GM12878 (cell line): ENCODE measurements around the gene SETD4. TPM values are rescaled to one million over a fixed set of nuclear protein-coding genes. Genes with fewer than 3 reads are reported as not detected.

Experiments used
- ATAC-seq: fragments of 200-7000 bp; cut with Tn5 transposase; 3 replicates; pipeline ENCODE4 v1.9.1; 2020; ENCODE audit warnings: mild to moderate bottlenecking, moderate library complexity
- BruUV-seq: library from RNA; stranded (reverse); fragments of 400-500 nt; replicated peaks from 2 replicates; lab custom pipeline; 2021; lab: Mats Ljungman, UMichigan
- CTCF ChIA-PET: fragments of 300-600 bp; sonication (Branson Sonifier 250); formaldehyde crosslinking; extraction: SDS; loops from one replicate; lab custom pipeline; 2021; ENCODE audit warnings: inconsistent platforms; lab: Yijun Ruan, JAX
- POLR2A ChIA-PET: fragments of 350-600 bp; formaldehyde crosslinking; extraction: SDS; loops from one replicate; lab custom pipeline; 2021; ENCODE audit warnings: inconsistent platforms; lab: Charles Lee
- RAD21 ChIA-PET: fragments of 300-600 bp; sonication (Branson Sonifier 250); formaldehyde crosslinking; loops from one replicate; lab custom pipeline; 2023; ENCODE audit warnings: antibody characterized with exemption; ENCODE audit not compliant: unreplicated experiment; lab: Charles Lee
- SMC1A ChIA-PET: fragments of 300-600 bp; sonication (Branson Sonifier 250); formaldehyde crosslinking; loops from one replicate; lab custom pipeline; 2023; ENCODE audit not compliant: unreplicated experiment, uncharacterized antibody; lab: Charles Lee
- DNase-seq: peaks from one replicate; pipeline ENCODE4 v3.0.0-alpha.2; 2011; ENCODE audit warnings: low read depth, low spot score
- FAIRE-seq: peaks from 3 replicates; lab custom pipeline; 2011; peaks lifted over from hg19 to GRCh38; lab: Jason Lieb, UNC
- H2AFZ ChIP-seq: 2 replicates; pipeline ENCODE4 v1.6.0; 2011; ENCODE audit warnings: low read depth, low read length, control low read depth; ENCODE audit not compliant: control insufficient read depth
- H3K27ac ChIP-seq: 2 replicates; pipeline ENCODE4 v1.5.1; 2011; ENCODE audit warnings: control low read depth; ENCODE audit not compliant: control insufficient read depth, insufficient read depth
- H3K27me3 ChIP-seq, 2 experiments: replicated peaks in 1 of 2; 2 replicates each; pipeline versions ENCODE4 v1.6.0 to v1.6.1; 2011; ENCODE audit warnings: low read length in 1 of 2; ENCODE audit not compliant: control insufficient read depth in 2 of 2, insufficient read depth in 2 of 2
- H3K36me3 ChIP-seq, 2 experiments: 2 replicates each; pipeline ENCODE4 v1.5.1; 2011; ENCODE audit warnings: low read length in 1 of 2; ENCODE audit not compliant: control insufficient read depth in 2 of 2, insufficient read depth in 2 of 2
- H3K4me1 ChIP-seq: 2 replicates; pipeline ENCODE4 v1.6.1; 2011; ENCODE audit warnings: mild to moderate bottlenecking, low read length, moderate library complexity, mixed read lengths; ENCODE audit not compliant: control insufficient read depth, insufficient read depth
- H3K4me2 ChIP-seq: 2 replicates; pipeline ENCODE4 v1.6.0; 2011; ENCODE audit warnings: control low read depth; ENCODE audit not compliant: control insufficient read depth, insufficient read depth
- H3K4me3 ChIP-seq: fragments of 200-600 bp; sonication (generic); 2 replicates; pipeline ENCODE4 v1.5.1; 2016
- H3K79me2 ChIP-seq: 2 replicates; pipeline ENCODE4 v1.6.0; 2011; ENCODE audit warnings: low read length; ENCODE audit not compliant: control insufficient read depth, insufficient read depth
- H3K9ac ChIP-seq: 2 replicates; pipeline ENCODE4 v1.8.0; 2011; ENCODE audit warnings: low read length, control low read depth, mixed read lengths; ENCODE audit not compliant: control insufficient read depth, insufficient read depth
- H3K9me3 ChIP-seq: replicated peaks from 3 replicates; pipeline ENCODE4 v1.5.1; 2011; ENCODE audit warnings: mild to moderate bottlenecking, low read length; ENCODE audit not compliant: control insufficient read depth, insufficient read depth
- H4K20me1 ChIP-seq: 2 replicates; pipeline ENCODE4 v1.6.0; 2011; ENCODE audit not compliant: control insufficient read depth, insufficient read depth
- ATF7 ChIP-seq: fragments of 450-650 bp; IDR thresholded peaks from 2 replicates; pipeline ENCODE4 v1.6.1; 2016; ENCODE audit warnings: low read depth, mild to moderate bottlenecking
- BCL11A ChIP-seq: IDR thresholded peaks from 2 replicates; pipeline ENCODE4 v1.6.1; 2011; ENCODE audit warnings: low read depth, low read length
- CBX5 ChIP-seq: sonication (generic); IDR thresholded peaks from 2 replicates; pipeline ENCODE4 v1.6.1; 2016; ENCODE audit warnings: low read depth, moderate library complexity, mild to moderate bottlenecking, inconsistent platforms
- CHD2 ChIP-seq: IDR thresholded peaks from 2 replicates; pipeline ENCODE4 v1.6.1; 2011; ENCODE audit warnings: low read depth, low read length, improper control_type of control experiment, borderline replicate concordance
- KLF5 ChIP-seq: fragments of 450-650 bp; IDR thresholded peaks from 2 replicates; pipeline ENCODE4 v1.6.1; 2014; ENCODE audit warnings: mild to moderate bottlenecking; ENCODE audit not compliant: partially characterized antibody
- MYB ChIP-seq: fragments of 150-350 bp; IDR thresholded peaks from 2 replicates; pipeline ENCODE4 v1.6.1; 2014; ENCODE audit warnings: mild to moderate bottlenecking, low read depth, low read length, borderline replicate concordance
- NR2C2 ChIP-seq: IDR thresholded peaks from 2 replicates; pipeline ENCODE4 v1.6.1; 2011; ENCODE audit warnings: borderline replicate concordance, low read depth; ENCODE audit not compliant: control insufficient read depth, insufficient read length
- NR2F1 ChIP-seq: fragments of 450-650 bp; conservative IDR thresholded peaks from 2 replicates; pipeline ENCODE4 v1.6.1; 2017; ENCODE audit warnings: mild to moderate bottlenecking
- PAX5 ChIP-seq: IDR thresholded peaks from 2 replicates; pipeline ENCODE4 v1.6.1; 2011; ENCODE audit warnings: low read depth, low read length, borderline replicate concordance
- SPI1 ChIP-seq: IDR thresholded peaks from 2 replicates; pipeline ENCODE4 v1.6.1; 2011; ENCODE audit warnings: low read depth, mild to moderate bottlenecking, low read length, moderate library complexity, borderline replicate concordance; ENCODE audit not compliant: insufficient read depth
- WRNIP1 ChIP-seq: IDR thresholded peaks from 2 replicates; pipeline ENCODE4 v1.6.1; 2011; ENCODE audit warnings: low read depth, low read length, improper control_type of control experiment, borderline replicate concordance
- ZBED1 ChIP-seq: IDR thresholded peaks from 2 replicates; pipeline ENCODE4 v1.6.1; 2016; ENCODE audit warnings: borderline replicate concordance
- WGBS: methylation state at CpG from one replicate; pipeline ENCODE4 v1.1.6; 2016; ENCODE audit warnings: low lambda C conversion rate; ENCODE audit not compliant: insufficient replicate concordance, insufficient coverage; ENCODE audit errors: missing lambda C conversion rate; 5-methylcytosine and 5-hydroxymethylcytosine counted together
- in situ Hi-C: fragments of 300-500 bp; cut with MboI; formaldehyde crosslinking; loops from 9 replicates; pipeline ENCODE4 v1.14.3; 2018; ENCODE audit warnings: mixed read lengths
- intact Hi-C: fragments of 100-400 bp; cut with micrococcal nuclease; formaldehyde crosslinking; loops from one replicate; pipeline ENCODE4 v1.14.2; 2022; ENCODE audit not compliant: unreplicated experiment
- polyA plus RNA-seq, 11 experiments: library from polyadenylated mRNA; depleted of rRNA in 4 of 11; unstranded in 6 of 11; stranded (reverse) in 5 of 11; fragments of >200 nt; fragmentation: Nextera tagmentation in 4 of 11; fragmentation: Illumina TruSeq in 1 of 11; extraction: Ambion mirVana in 4 of 11; extraction: Trizol in 1 of 11; gene quantifications; 1 replicate in 1 of 11; 2 replicates in 10 of 11; pipeline versions ENCODE4 v1.2.1 to v1.2.3, GENCODE V29; 2011 to 2016; ENCODE audit warnings: inconsistent platforms in 2 of 11, missing spikeins in 2 of 11, low read depth in 1 of 11
- total RNA-seq, 4 experiments: library from RNA; depleted of rRNA in 3 of 4; stranded (reverse); fragments of >200 nt in 3 of 4; fragmentation: Illumina TruSeq in 1 of 4; extraction: Trizol in 1 of 4; gene quantifications; 2 replicates each; pipeline versions ENCODE4 v1.2.1 to v1.2.3, GENCODE V29; 2013 to 2021
- TF ChIP-seq, protein P1 (sequence below): fragments of 450-650 bp; IDR thresholded peaks from 2 replicates; pipeline ENCODE4 v1.6.1; 2014; ENCODE audit warnings: mild to moderate bottlenecking
- TF ChIP-seq, protein P2 (sequence below): fragments of 450-650 bp; conservative IDR thresholded peaks from 2 replicates; pipeline ENCODE4 v1.6.1; 2017; ENCODE audit warnings: mild to moderate bottlenecking, moderate library complexity
- TF ChIP-seq, protein P3 (sequence below): fragments of 450-650 bp; IDR thresholded peaks from 2 replicates; pipeline ENCODE4 v1.6.1; 2017; ENCODE audit warnings: low read depth, mild to moderate bottlenecking, moderate library complexity

The SETD4 gene
- total and polyA plus RNA-seq, 10 of the 15 experiments (the other 5 are each of a cell fraction or from before 2014, with no cell fraction given): 10.3 to 37.0 (median 18.6) TPM

DNA sequence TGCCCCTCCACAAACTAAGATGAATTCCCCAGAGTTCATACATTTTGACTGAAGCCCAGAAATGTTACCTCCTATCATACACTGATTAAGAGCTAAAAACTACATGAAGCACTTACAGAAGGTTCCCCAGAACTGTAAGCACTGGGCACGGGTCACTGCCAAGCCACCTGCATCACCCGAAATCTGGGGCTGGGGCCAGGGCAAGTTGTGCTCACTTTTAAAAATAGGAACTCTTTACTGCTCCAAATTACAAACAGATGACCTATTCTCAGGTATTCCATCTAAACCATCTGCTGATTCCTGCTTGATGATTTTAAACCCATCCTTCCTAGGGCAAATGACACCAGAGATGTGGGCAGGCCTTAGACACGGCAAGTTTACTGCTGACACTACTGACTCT is 4.8 kb downstream of the SETD4 start:
- ChIA-PET CTCF (no interaction called here), SMC1A (interaction anchor here (0.9 to 2.0 kb wide), 3 partner anchors 21 to 62 kb away, joined by 3 to 4 read pairs (median 3); no protein-coding TSS in a partner anchor), RAD21 (no interaction called here), POLR2A (no interaction called here)
- Histone ChIP-seq H4K20me1 (no peaks in the 10 kb centered on the region), H3K79me2 (peaks cover 10% of the 10 kb centered on the region), H3K4me2 (no peak overlapping the region), H3K27ac (no peak overlapping the region), H3K9me3 (no peaks in the 10 kb centered on the region), H3K27me3 (no peaks in the 10 kb centered on the region), H3K4me1 (no peaks in the 10 kb centered on the region), H3K4me3 (no peak overlapping the region), H3K36me3 (peaks cover 14 to 27% of the 10 kb centered on the region in 2 experiments), H3K9ac (no peak overlapping the region), H2AFZ (no peak overlapping the region)
- no peak for FAIRE-seq
- ATAC-seq: no peak
- no peak for TF ChIP-seq PAX5
- WGBS: 95% methylated on average over 3 of the region's 3 CpGs
- DNase-seq: no peak
- intact Hi-C loops: no loop called here
- in situ Hi-C loops: no loop called here
- no TSS peak for BruUV-seq

DNA sequence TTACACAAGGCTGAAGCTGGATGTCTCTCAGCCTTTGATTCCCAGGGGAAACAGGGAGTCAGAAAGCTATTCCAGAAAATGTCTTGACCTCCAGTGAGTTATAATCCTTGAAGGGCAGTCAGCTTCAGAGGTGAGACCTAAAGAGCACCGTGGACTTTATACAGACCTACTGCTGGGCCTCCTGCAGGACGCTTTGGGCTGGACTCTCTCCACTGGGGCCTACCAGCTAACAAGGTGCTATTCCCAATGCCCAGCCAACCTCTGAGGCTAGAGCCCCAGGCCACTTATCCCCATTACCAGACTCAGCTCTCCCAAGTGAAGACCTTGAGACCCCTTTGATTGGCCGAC is 6.6 kb downstream of the SETD4 start:
- Histone ChIP-seq H3K27ac (no peak overlapping the region), H3K9me3 (no peaks in the 10 kb centered on the region), H3K4me2 (no peak overlapping the region), H3K27me3 (no peaks in the 10 kb centered on the region), H3K4me1 (no peaks in the 10 kb centered on the region), H4K20me1 (no peaks in the 10 kb centered on the region), H2AFZ (no peak overlapping the region), H3K36me3 (peaks cover 14 to 30% of the 10 kb centered on the region in 2 experiments), H3K4me3 (no peak overlapping the region), H3K79me2 (no peaks in the 10 kb centered on the region), H3K9ac (no peak overlapping the region)
- TF ChIP-seq SPI1 (no peak), CBX5 (no peak), ATF7 (no peak), NR2F1 (no peak), MYB (no peak), CHD2 (no peak), BCL11A (no peak), WRNIP1 (no peak), NR2C2 (no peak), ZBED1 (no peak), KLF5 (no peak)
- TF ChIP-seq, protein P1, sequence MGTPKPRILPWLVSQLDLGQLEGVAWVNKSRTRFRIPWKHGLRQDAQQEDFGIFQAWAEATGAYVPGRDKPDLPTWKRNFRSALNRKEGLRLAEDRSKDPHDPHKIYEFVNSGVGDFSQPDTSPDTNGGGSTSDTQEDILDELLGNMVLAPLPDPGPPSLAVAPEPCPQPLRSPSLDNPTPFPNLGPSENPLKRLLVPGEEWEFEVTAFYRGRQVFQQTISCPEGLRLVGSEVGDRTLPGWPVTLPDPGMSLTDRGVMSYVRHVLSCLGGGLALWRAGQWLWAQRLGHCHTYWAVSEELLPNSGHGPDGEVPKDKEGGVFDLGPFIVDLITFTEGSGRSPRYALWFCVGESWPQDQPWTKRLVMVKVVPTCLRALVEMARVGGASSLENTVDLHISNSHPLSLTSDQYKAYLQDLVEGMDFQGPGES: no peak
- TF ChIP-seq, protein P2, sequence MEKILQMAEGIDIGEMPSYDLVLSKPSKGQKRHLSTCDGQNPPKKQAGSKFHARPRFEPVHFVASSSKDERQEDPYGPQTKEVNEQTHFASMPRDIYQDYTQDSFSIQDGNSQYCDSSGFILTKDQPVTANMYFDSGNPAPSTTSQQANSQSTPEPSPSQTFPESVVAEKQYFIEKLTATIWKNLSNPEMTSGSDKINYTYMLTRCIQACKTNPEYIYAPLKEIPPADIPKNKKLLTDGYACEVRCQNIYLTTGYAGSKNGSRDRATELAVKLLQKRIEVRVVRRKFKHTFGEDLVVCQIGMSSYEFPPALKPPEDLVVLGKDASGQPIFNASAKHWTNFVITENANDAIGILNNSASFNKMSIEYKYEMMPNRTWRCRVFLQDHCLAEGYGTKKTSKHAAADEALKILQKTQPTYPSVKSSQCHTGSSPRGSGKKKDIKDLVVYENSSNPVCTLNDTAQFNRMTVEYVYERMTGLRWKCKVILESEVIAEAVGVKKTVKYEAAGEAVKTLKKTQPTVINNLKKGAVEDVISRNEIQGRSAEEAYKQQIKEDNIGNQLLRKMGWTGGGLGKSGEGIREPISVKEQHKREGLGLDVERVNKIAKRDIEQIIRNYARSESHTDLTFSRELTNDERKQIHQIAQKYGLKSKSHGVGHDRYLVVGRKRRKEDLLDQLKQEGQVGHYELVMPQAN: no peak
- TF ChIP-seq, protein P3, sequence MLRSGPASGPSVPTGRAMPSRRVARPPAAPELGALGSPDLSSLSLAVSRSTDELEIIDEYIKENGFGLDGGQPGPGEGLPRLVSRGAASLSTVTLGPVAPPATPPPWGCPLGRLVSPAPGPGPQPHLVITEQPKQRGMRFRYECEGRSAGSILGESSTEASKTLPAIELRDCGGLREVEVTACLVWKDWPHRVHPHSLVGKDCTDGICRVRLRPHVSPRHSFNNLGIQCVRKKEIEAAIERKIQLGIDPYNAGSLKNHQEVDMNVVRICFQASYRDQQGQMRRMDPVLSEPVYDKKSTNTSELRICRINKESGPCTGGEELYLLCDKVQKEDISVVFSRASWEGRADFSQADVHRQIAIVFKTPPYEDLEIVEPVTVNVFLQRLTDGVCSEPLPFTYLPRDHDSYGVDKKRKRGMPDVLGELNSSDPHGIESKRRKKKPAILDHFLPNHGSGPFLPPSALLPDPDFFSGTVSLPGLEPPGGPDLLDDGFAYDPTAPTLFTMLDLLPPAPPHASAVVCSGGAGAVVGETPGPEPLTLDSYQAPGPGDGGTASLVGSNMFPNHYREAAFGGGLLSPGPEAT: no peak
- ChIA-PET CTCF (no interaction called here), POLR2A (no interaction called here), RAD21 (no interaction called here), SMC1A (no interaction called here)
- intact Hi-C loops (no loop called here), in situ Hi-C loops (no loop called here)
- FAIRE-seq: no peak
- 94% methylated on average over 3 of the region's 3 CpGs for WGBS
- DNase-seq: no peak
- ATAC-seq: no peak
- no TSS peak for BruUV-seq
